Measurements from ENCODE around the gene SRSF6.
"Not testable (repeated sequence)": the region's sequence is repeated elsewhere in the genome, so short reads cannot be mapped to it uniquely, and the experiment has no call there.

The SRSF6 gene

GRCh38 chr20:43477193-43477592 is 19.5 kb downstream of the SRSF6 start:
- no peak for DNase-seq

- DNase-seq, result no peak
Observed at GRCh38 chr20:43477619-43478018, 19.9 kb downstream of the SRSF6 start.

GRCh38 chr20:43490038-43490437 is 32.3 kb downstream of the SRSF6 start:
- no peak for DNase-seq

GRCh38 chr20:43492101-43492500 is 34.4 kb downstream of the SRSF6 start:
- no peak for DNase-seq

- DNase-seq, result no peak
Observed at GRCh38 chr20:43495388-43495787, 37.7 kb downstream of the SRSF6 start.

GRCh38 chr20:43502021-43502420 is 44.3 kb downstream of the SRSF6 start:
- not testable (repeated sequence) for DNase-seq

GRCh38 chr20:43506238-43506637 is 48.5 kb downstream of the SRSF6 start:
- DNase-seq, result no peak

- no peak for DNase-seq
Observed at GRCh38 chr20:43507150-43508080, 49.7 kb downstream of the SRSF6 start, which contains the start of gene L3MBTL1. L3MBTL1 (plus strand) TSS chr20:43507697; CDS start chr20:43513504, 5,807 bp downstream.

- DNase-seq, result no peak
Observed at GRCh38 chr20:43508106-43508505, 50.4 kb downstream of the SRSF6 start.

GRCh38 chr20:43508604-43509040 is 50.9 kb downstream of the SRSF6 start:
- no peak for DNase-seq

GRCh38 chr20:43511879-43512278 is 54.2 kb downstream of the SRSF6 start:
- no peak for DNase-seq

GRCh38 chr20:43513372-43513930 is 55.8 kb downstream of the SRSF6 start:
- DNase-seq, result no peak

Data from activated CD4-positive, CD25-positive, alpha-beta regulatory T cell (primary cell).